ENCODE measurements around the gene THAP4. TPM values are rescaled to one million over a fixed set of nuclear protein-coding genes. Genes with fewer than 3 reads are reported as not detected.

Gene THAP4
- total and polyA plus RNA-seq, 2 of the 4 experiments (the other 2 are of a cell fraction): 33.9 to 55.1 TPM

DNA sequence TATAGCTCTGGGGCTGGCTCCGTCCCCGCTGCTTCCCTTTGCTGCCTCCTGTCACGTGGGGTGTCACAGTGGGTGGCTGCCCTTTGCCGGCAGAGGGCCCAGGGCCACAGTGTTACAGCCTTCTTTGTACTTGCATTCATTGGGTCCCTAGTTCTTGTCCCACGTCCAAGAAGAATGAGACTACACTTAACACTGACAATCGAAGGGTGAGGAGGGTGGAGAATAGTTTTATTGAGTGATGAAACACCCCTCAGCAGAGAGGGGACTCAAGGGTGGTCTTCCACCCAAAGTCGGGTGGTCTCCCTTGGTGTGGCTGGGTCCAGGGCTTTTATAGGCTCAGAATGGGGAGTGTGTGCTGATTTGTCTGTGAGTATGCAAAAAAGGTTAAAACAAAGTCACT lies 2.4 kb upstream of the THAP4 start:
- H3K36me3 ChIP-seq (ENCODE audit: control insufficient read depth, insufficient read depth, low read length): peaks cover 6% of the 10 kb centered on the region; the same call in 1 of the 2 replicates
- H3K18ac ChIP-seq (ENCODE audit: low read depth, low read length): no peak overlapping the region
- no peaks in the 10 kb centered on the region for H3K27me3 ChIP-seq (ENCODE audit: control insufficient read depth, insufficient read depth, low read length)
- H3K4me2 ChIP-seq (ENCODE audit: low read depth, low read length): no peak overlapping the region; the same call in 1 of the 2 replicates
- no peak overlapping the region for H4K91ac ChIP-seq (ENCODE audit: insufficient read depth, low read depth, low read length)
- dilution Hi-C loops (cut with HindIII; ENCODE audit: low sequenced_read_pairs, unreplicated experiment) (no loop called here), intact Hi-C loops (cut with micrococcal nuclease) (loop anchor here (5.0 kb wide), 2 partner anchors 132 to 282 kb away; partner anchors contain the start of genes FARP2 and STK25), in situ Hi-C loops (cut with MboI; ENCODE audit: low sequenced_read_pairs) (no loop called here)
- ATAC-seq (ENCODE audit: low read depth) (no peak), DNase-seq (no peak)
- H2BK20ac ChIP-seq (ENCODE audit: low read depth, low read length): no peak overlapping the region
- no peak overlapping the region for H4K5ac ChIP-seq (ENCODE audit: low read depth, low read length)
- H3K4ac ChIP-seq (ENCODE audit: low read depth, low read length): no peak overlapping the region
- H4K8ac ChIP-seq (ENCODE audit: low read depth in 2 of 2, low read length in 2 of 2): no peak overlapping the region
- no peaks in the 10 kb centered on the region for H3K9me3 ChIP-seq (ENCODE audit: control insufficient read depth, insufficient read depth, low read length)
- no TSS peak for BruUV-seq (replicated peaks)
- TF ChIP-seq RFX5 (IDR thresholded peaks at IDR 0.05; ENCODE audit: low read depth, low read length) (no peak), MAFK (IDR thresholded peaks at IDR 0.05; ENCODE audit: low read depth, low read length) (no peak), NFE2L2 (IDR thresholded peaks at IDR 0.05; ENCODE audit: low read depth, low read length) (no peak), CHD1 (IDR thresholded peaks at IDR 0.05; ENCODE audit: low read depth, low read length) (no peak), POLR2A (IDR thresholded peaks at IDR 0.05; ENCODE audit: low read depth, low read length) (no peak), BHLHE40 (IDR thresholded peaks at IDR 0.05; ENCODE audit: low read depth, low read length) (no peak), MAZ (IDR thresholded peaks at IDR 0.05; ENCODE audit: borderline replicate concordance, low read depth, low read length) (no peak), FOS (IDR thresholded peaks at IDR 0.05; ENCODE audit: low read depth, low read length) (no peak), CEBPB (IDR thresholded peaks at IDR 0.05; ENCODE audit: low read depth, low read length) (no peak)
- TF ChIP-seq, protein P1, sequence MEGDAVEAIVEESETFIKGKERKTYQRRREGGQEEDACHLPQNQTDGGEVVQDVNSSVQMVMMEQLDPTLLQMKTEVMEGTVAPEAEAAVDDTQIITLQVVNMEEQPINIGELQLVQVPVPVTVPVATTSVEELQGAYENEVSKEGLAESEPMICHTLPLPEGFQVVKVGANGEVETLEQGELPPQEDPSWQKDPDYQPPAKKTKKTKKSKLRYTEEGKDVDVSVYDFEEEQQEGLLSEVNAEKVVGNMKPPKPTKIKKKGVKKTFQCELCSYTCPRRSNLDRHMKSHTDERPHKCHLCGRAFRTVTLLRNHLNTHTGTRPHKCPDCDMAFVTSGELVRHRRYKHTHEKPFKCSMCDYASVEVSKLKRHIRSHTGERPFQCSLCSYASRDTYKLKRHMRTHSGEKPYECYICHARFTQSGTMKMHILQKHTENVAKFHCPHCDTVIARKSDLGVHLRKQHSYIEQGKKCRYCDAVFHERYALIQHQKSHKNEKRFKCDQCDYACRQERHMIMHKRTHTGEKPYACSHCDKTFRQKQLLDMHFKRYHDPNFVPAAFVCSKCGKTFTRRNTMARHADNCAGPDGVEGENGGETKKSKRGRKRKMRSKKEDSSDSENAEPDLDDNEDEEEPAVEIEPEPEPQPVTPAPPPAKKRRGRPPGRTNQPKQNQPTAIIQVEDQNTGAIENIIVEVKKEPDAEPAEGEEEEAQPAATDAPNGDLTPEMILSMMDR (conservative IDR thresholded peaks at IDR 0.05; ENCODE audit: low read depth, low read length): no peak
- TF ChIP-seq, protein P2, sequence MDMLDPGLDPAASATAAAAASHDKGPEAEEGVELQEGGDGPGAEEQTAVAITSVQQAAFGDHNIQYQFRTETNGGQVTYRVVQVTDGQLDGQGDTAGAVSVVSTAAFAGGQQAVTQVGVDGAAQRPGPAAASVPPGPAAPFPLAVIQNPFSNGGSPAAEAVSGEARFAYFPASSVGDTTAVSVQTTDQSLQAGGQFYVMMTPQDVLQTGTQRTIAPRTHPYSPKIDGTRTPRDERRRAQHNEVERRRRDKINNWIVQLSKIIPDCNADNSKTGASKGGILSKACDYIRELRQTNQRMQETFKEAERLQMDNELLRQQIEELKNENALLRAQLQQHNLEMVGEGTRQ (IDR thresholded peaks at IDR 0.05; ENCODE audit: low read depth, low read length): no peak
- ChIA-PET CTCF (no interaction called here), POLR2A (ENCODE audit: unreplicated experiment) (no interaction called here)
- H3K79me1 ChIP-seq (ENCODE audit: low read depth in 1 of 2, low read length in 2 of 2): peaks cover 30 to 71% of the 10 kb centered on the region in 2 experiments
- no peak overlapping the region for H3K23ac ChIP-seq (ENCODE audit: low read depth, low read length)
- no peak overlapping the region for H3K27ac ChIP-seq (ENCODE audit: insufficient read depth, low read length)
- H3K14ac ChIP-seq (replicated peaks; ENCODE audit: low read depth, low read length): no peak overlapping the region
- H2BK5ac ChIP-seq (ENCODE audit: low read depth, low read length, poor library complexity, severe bottlenecking): no peak overlapping the region
- WGBS, 2 experiments (ENCODE audit: extremely low coverage in 2 of 2, insufficient read length in 1 of 2): no CpG with 5 or more reads among the region's 7 CpGs
- no peak overlapping the region for H3K9ac ChIP-seq (ENCODE audit: low read depth, low read length)
- no peak overlapping the region for H3K4me3 ChIP-seq (ENCODE audit: insufficient read depth, low read depth, low read length)
- no peak overlapping the region for H3K56ac ChIP-seq (ENCODE audit: extremely low read depth, insufficient read depth, low read length)
- no peak overlapping the region for H2AFZ ChIP-seq (replicated peaks; ENCODE audit: low read length, poor library complexity)
- peaks cover 3% of the 10 kb centered on the region; the same call in 1 of the 2 replicates for H3K4me1 ChIP-seq (ENCODE audit: control insufficient read depth, insufficient read depth, low read length)
- H4K20me1 ChIP-seq (ENCODE audit: insufficient read depth, low read length): peaks cover 66% of the 10 kb centered on the region
- no peak overlapping the region for H2BK15ac ChIP-seq (ENCODE audit: low read depth, low read length)
- H2AK9ac ChIP-seq (replicated peaks; ENCODE audit: low read depth, low read length, poor library complexity): no peak overlapping the region
- H2AK5ac ChIP-seq (ENCODE audit: low read depth, low read length): no peak overlapping the region
- H3K9me1 ChIP-seq (ENCODE audit: insufficient read depth, low read length): peaks cover 8% of the 10 kb centered on the region
- H2BK120ac ChIP-seq (ENCODE audit: low read depth, low read length): no peak overlapping the region
